Measurements from ENCODE around the gene ISY1. TPM values are rescaled to one million over a fixed set of nuclear protein-coding genes. Genes with fewer than 3 reads are reported as not detected.

The ISY1 gene
- total RNA-seq = 28.7 and 34.7 TPM in 2 replicates

DNA sequence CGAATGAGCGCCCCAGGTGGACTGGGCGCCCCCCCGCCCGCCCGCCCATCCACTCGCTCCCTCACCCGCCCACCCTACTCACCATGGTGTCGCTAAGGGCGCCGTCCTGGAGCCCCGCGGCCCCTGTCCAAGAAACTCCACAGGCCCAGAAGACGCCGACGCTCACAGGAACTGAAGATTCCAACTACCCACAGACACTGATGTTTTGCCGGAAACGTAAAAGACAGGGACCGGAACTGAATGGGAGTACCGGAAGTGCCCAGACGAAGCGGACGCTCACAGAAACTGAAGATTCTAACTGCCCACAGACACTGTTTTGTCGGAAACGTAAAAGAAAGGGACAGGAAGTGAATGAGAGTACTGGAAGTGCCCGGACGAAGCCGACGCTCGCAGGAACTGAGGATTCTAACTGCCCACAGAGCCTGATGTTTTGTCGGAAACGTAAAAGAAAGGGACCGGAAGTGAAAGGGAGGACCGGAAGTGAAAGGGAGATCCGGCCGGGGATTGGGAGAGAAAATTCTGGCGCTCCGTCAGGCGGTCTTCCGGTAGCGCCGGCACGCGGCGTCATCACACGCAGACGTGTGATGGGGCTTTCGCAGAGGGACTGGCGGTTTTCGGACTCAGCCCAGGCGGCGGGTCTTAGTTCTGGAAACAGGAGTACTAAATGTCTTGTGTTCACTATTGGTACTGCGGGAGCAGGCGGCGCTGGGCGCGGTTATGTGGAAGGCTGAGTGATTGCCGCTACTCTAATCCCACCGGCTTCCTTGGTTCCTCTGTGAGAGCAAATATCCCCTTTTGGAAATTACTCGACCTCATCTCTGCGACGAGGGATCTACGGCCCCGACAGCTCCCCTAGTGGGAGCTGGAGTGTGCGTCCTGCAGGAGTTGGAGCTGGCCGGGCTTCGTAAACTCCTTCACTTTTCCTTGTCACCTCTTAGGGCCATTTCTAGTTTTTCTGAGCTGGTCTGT, at the start of gene ISY1:
TSS of gene ISY1 (minus strand) at position 173 of the 969 bp plus-strand sequence. CDS start at position 85, 88 bp downstream.

DNA sequence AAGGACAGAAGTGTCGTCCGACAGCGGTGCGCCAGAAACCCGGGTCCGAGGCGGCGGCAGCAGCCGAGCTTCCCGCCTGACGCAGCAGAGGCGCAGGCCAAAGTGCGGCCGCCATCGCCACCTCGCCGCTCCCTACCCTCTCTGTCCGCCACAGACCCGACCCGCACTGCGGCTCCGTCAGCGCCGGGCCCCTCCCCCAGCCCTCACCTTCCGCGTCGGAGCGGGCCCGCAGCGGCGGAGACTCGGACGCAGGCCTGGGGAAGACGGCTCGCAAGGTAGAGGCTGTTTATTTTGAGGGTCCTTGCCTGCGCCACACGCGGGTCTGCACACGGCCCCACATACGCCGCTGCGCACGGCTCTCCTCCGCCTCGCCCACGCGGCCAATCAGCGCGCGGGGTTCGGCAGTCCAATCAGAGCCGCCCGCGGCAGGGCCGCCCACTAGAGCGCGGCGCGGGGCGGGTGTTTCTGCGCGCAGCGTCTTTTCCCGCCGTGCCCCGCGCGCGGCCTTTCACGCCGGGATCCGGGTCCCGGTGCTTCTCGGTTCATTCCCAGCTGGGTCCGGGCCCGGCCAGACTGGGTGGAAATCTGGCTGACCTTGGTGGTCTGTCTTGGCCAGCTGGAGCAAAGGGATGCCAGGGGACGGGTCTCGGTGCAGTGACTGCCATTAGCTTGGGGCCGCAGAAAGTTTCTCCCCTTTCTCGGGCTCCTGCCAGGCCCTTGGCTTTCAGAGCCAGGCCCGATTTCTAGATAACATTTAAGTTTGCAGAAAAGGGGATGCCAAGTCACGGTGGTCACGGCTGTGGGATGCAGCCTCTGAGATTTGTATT, 22.9 kb upstream of the ISY1 start, which contains the start of gene CNBP:
TSS of gene CNBP (minus strand) at position 328 of the 827 bp plus-strand sequence. CDS start 12,139 bp downstream, outside the sequence.

DNA sequence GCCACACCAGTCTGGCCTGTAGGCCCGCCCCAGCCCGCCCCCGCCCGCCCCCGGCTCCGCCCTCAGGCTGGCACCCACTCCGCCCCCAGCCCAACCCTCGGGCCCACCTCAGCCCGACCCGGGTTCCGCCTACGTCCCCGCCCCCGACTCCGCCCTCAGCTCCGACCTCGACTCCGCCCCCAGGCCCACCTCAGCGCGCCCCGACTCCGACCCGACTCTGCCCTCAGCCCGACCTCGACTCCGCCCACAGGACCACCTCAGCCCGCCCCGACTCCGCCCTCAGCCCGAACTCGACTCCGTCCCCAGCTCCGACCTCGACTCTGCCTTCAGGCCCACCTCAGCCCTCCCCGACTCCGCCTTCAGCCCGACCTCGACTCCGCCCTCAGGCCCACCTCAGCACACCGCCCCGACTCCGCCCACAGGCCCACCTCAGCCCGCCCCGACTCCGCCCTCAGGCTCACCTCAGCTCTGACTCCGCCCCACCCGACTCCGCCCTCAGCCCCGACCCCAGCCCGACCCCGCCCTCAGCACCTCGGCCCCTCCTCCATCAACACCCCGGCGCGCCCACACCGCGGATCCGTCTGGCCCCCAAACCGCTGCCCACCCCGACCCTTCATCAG, 39.0 kb downstream of the ISY1 start, which contains the start of gene RAB43:
TSS of gene RAB43 (minus strand) at position 13 of the 620 bp plus-strand sequence. CDS start 315 bp downstream, outside the sequence.

Other genes starting within 250 kb of the ISY1 start
- gene CFAP92, start 167.0 kb downstream of the ISY1 start, total RNA-seq = 0.16 and 0.69 TPM in 2 replicates
- 1.5 and 3.3 TPM in 2 replicates for gene EFCC1, start 159.8 kb downstream of the ISY1 start, total RNA-seq
- not detected in 2 replicates for gene GP9, start 100.3 kb downstream of the ISY1 start, total RNA-seq
- 23.5 and 59.1 TPM in 2 replicates for gene RAB43, start 39.3 kb downstream of the ISY1 start, total RNA-seq
- 141 and 234 TPM in 2 replicates for gene CNBP, start 22.8 kb upstream of the ISY1 start, total RNA-seq
- 197 and 374 TPM in 2 replicates for gene COPG1, start 88.5 kb upstream of the ISY1 start, total RNA-seq
- gene HMCES, start 117.8 kb upstream of the ISY1 start, total RNA-seq = 25.4 and 30.0 TPM in 2 replicates

Measured in bladder microvascular endothelial cell (primary cell).